NT2/D1 (cell line): ENCODE measurements around the gene DDX1.

Experiments
- SUZ12 ChIP-seq: IDR thresholded peaks from 2 replicates; pipeline ENCODE4 v1.6.1; 2011; ENCODE audit not compliant: insufficient read length, insufficient read depth; ENCODE audit errors: extremely low read depth
- YY1 ChIP-seq: IDR thresholded peaks from 2 replicates; pipeline ENCODE4 v1.6.1; 2011; ENCODE audit not compliant: insufficient read length, insufficient read depth
- ZNF274 ChIP-seq: IDR thresholded peaks from 2 replicates; pipeline ENCODE4 v1.6.1; 2011; ENCODE audit warnings: mild to moderate bottlenecking, low read depth, low read length

DNA sequence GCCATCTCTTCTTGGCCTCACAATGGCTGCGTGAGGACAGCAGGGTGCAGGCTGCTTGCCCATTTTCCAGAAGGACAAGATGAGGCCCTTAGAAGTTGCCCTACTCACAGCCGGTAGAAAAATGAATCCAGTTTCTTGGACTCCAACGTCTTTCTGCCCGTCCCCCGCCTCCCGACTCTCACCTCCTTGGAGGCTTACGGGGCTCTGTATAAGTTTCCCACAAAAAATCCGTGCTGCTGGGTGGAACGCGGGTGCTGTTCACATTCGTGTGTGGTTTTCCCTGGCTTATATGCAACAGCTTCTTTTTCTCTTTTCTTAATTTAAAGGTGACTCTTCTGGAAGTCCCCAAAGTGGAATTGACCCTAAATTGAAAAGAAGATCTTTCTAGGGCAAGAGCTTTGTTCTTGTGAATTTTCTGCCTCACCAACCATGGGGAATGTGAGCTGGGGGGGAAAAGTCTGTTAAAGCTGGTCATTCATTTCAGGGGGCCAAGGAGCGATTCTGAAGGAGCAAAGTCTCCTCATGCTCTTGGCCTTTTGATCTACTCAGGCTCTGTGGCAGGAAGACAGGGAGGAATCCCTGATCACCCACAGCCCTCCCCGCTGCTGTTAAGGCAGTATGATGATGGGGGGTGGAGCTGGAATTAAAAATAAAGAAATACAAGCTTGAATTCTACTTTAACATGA is 51.3 kb downstream of the DDX1 start:
- no peak for TF ChIP-seq YY1
- no peak for TF ChIP-seq ZNF274
- no peak for TF ChIP-seq SUZ12
